ENCODE data around the gene CCDC191. TPM values are rescaled to one million over a fixed set of nuclear protein-coding genes. Genes with fewer than 3 reads are reported as not detected.

CCDC191 gene
- polyA plus RNA-seq, 3 donors = 0.48 to 2.9 (median 1.2) TPM

- Mint-ChIP-seq H3K27me3 (ENCODE audit: low read depth in 3 of 3) (no peaks in the 10 kb centered on the region), H3K27ac (no peak overlapping the region), H3K4me1 (no peaks in the 10 kb centered on the region), H3K9me3 (peaks cover 0 to 3% (median 0%) of the 10 kb centered on the region in 7 donors), H3K36me3 (peaks cover 6 to 7% of the 10 kb centered on the region in 2 donors), H3K4me3 (no peak overlapping the region)
- Histone ChIP-seq H3K4me3 (replicated peaks in 1 of 3; ENCODE audit: low read depth in 2 of 3, low read length in 3 of 3) (no peak overlapping the region), H3K4me1 (ENCODE audit: control insufficient read depth in 1 of 2, insufficient read depth in 2 of 2, low read length in 2 of 2) (no peaks in the 10 kb centered on the region), H2AFZ (ENCODE audit: insufficient read depth, low read depth, low read length, poor library complexity, severe bottlenecking) (no peak overlapping the region), H3K79me2 (ENCODE audit: insufficient read depth, low read length) (no peaks in the 10 kb centered on the region), H3K9me3 (replicated peaks in 1 of 2; ENCODE audit: control insufficient read depth in 1 of 2, insufficient read depth in 1 of 2, low read length in 2 of 2) (no peaks in the 10 kb centered on the region), H3K27ac (ENCODE audit: low read depth in 1 of 2, low read length in 2 of 2) (no peak overlapping the region), H3K9ac (ENCODE audit: insufficient read depth, low read length, poor library complexity, severe bottlenecking) (no peak overlapping the region), H3K27me3 (ENCODE audit: control insufficient read depth in 2 of 2, insufficient read depth in 2 of 2, low read length in 2 of 2) (no peaks in the 10 kb centered on the region), H3K36me3 (replicated peaks in 1 of 2; ENCODE audit: control insufficient read depth in 1 of 2, insufficient read depth in 2 of 2, low read length in 2 of 2) (no peaks in the 10 kb centered on the region), H3K4me2 (replicated peaks; ENCODE audit: extremely low read depth, low read length, poor library complexity, severe bottlenecking) (no peak overlapping the region), H4K20me1 (ENCODE audit: insufficient read depth, low read length) (no peaks in the 10 kb centered on the region)
- WGBS (ENCODE audit: insufficient coverage) = no CpG with 5 or more reads among the region's 3 CpGs
- TF ChIP-seq, protein P1, sequence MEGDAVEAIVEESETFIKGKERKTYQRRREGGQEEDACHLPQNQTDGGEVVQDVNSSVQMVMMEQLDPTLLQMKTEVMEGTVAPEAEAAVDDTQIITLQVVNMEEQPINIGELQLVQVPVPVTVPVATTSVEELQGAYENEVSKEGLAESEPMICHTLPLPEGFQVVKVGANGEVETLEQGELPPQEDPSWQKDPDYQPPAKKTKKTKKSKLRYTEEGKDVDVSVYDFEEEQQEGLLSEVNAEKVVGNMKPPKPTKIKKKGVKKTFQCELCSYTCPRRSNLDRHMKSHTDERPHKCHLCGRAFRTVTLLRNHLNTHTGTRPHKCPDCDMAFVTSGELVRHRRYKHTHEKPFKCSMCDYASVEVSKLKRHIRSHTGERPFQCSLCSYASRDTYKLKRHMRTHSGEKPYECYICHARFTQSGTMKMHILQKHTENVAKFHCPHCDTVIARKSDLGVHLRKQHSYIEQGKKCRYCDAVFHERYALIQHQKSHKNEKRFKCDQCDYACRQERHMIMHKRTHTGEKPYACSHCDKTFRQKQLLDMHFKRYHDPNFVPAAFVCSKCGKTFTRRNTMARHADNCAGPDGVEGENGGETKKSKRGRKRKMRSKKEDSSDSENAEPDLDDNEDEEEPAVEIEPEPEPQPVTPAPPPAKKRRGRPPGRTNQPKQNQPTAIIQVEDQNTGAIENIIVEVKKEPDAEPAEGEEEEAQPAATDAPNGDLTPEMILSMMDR (IDR thresholded peaks at IDR 0.05) = no peak
- intact Hi-C loops (cut with micrococcal nuclease) = no loop called here
- no peak for DNase-seq
These were observed 20.4 kb downstream of the CCDC191 start for GRCh38 chr3:114035896-114036295.

- peaks cover 6 to 13% of the 10 kb centered on the region in 2 donors for H3K36me3 Mint-ChIP-seq
- 100% methylated on average over 2 of the region's 5 CpGs for WGBS (ENCODE audit: insufficient coverage)
- H2AFZ ChIP-seq (ENCODE audit: insufficient read depth, low read depth, low read length, poor library complexity, severe bottlenecking) = no peak overlapping the region
- H3K4me1 Mint-ChIP-seq = no peaks in the 10 kb centered on the region
- H4K20me1 ChIP-seq (ENCODE audit: insufficient read depth, low read length) = no peaks in the 10 kb centered on the region
- no peak overlapping the region for H3K27ac Mint-ChIP-seq
- no peak overlapping the region for H3K4me3 Mint-ChIP-seq
- no peaks in the 10 kb centered on the region for H3K27me3 ChIP-seq (ENCODE audit: control insufficient read depth in 2 of 2, insufficient read depth in 2 of 2, low read length in 2 of 2)
- no peak for DNase-seq
- intact Hi-C loops (cut with micrococcal nuclease) = no loop called here
- TF ChIP-seq, protein P1 (IDR thresholded peaks at IDR 0.05) = no peak
- H3K9ac ChIP-seq (ENCODE audit: insufficient read depth, low read length, poor library complexity, severe bottlenecking) = no peak overlapping the region
- H3K4me3 ChIP-seq (replicated peaks in 1 of 3; ENCODE audit: low read depth in 2 of 3, low read length in 3 of 3) = no peak overlapping the region
- H3K27me3 Mint-ChIP-seq (ENCODE audit: low read depth in 3 of 3) = no peaks in the 10 kb centered on the region
- H3K9me3 ChIP-seq (replicated peaks in 1 of 2; ENCODE audit: control insufficient read depth in 1 of 2, insufficient read depth in 1 of 2, low read length in 2 of 2) = no peaks in the 10 kb centered on the region
- H3K79me2 ChIP-seq (ENCODE audit: insufficient read depth, low read length) = no peaks in the 10 kb centered on the region
- peaks cover 0 to 3% (median 0%) of the 10 kb centered on the region in 7 donors for H3K9me3 Mint-ChIP-seq
- no peak overlapping the region for H3K4me2 ChIP-seq (replicated peaks; ENCODE audit: extremely low read depth, low read length, poor library complexity, severe bottlenecking)
- H3K36me3 ChIP-seq (replicated peaks in 1 of 2; ENCODE audit: control insufficient read depth in 1 of 2, insufficient read depth in 2 of 2, low read length in 2 of 2) = no peaks in the 10 kb centered on the region
- H3K4me1 ChIP-seq (ENCODE audit: control insufficient read depth in 1 of 2, insufficient read depth in 2 of 2, low read length in 2 of 2) = no peaks in the 10 kb centered on the region
- no peak overlapping the region for H3K27ac ChIP-seq (ENCODE audit: low read depth in 1 of 2, low read length in 2 of 2)
These were observed 21.4 kb downstream of the CCDC191 start for GRCh38 chr3:114034787-114035545.
